OCI-LY1 (cell line): Measurements from ENCODE around the gene PHLDB2.

Experiments
- EZH2 ChIP-seq: fragments of 200-600 bp; sonication (generic), shearing (Covaris generic); IDR thresholded peaks from 2 replicates; pipeline ENCODE4 v1.8.0; 2017; ENCODE audit warnings: borderline replicate concordance, mixed run types, mild to moderate bottlenecking, antibody characterized with exemption, low read length, moderate library complexity, mixed read lengths
- TF ChIP-seq, protein P1 (sequence below): fragments of 200-600 bp; sonication (generic), shearing (Covaris generic); IDR thresholded peaks from 2 replicates; pipeline ENCODE4 v1.5.1; 2017; ENCODE audit warnings: mild to moderate bottlenecking, antibody characterized with exemption, low read length, moderate library complexity, mixed read lengths

DNA sequence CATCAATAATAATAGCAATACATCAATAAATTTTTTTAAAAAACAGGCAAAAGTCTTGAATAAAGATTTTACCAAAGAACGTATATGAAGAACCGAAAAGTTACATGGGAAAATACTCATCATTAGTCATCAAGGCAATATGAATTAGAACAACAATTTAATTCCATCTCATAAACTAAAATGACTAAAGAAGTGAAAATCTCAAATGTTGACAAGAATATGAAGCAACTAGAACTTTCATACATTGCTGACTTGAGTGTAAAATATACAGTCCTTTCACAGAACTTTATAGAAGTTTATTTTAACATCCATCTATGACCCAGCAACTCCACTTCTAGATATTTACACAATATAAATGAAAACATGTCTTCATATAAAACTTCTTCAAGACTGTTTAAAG lies 84.5 kb downstream of the PHLDB2 start:
- TF ChIP-seq, protein P1, sequence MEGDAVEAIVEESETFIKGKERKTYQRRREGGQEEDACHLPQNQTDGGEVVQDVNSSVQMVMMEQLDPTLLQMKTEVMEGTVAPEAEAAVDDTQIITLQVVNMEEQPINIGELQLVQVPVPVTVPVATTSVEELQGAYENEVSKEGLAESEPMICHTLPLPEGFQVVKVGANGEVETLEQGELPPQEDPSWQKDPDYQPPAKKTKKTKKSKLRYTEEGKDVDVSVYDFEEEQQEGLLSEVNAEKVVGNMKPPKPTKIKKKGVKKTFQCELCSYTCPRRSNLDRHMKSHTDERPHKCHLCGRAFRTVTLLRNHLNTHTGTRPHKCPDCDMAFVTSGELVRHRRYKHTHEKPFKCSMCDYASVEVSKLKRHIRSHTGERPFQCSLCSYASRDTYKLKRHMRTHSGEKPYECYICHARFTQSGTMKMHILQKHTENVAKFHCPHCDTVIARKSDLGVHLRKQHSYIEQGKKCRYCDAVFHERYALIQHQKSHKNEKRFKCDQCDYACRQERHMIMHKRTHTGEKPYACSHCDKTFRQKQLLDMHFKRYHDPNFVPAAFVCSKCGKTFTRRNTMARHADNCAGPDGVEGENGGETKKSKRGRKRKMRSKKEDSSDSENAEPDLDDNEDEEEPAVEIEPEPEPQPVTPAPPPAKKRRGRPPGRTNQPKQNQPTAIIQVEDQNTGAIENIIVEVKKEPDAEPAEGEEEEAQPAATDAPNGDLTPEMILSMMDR: no peak
- no peak for TF ChIP-seq EZH2
